HepG2 (cell line): ENCODE data around the gene ACSL1. TPM values are rescaled to one million over a fixed set of nuclear protein-coding genes. Genes with fewer than 3 reads are reported as not detected.

Source experiments
- ARID2 ChIP-seq: sonication (generic); formaldehyde crosslinking; IDR thresholded peaks from 2 replicates; pipeline ENCODE4 v1.8.1; 2022; ENCODE audit warnings: mild to moderate bottlenecking, missing genetic modification reagents, borderline replicate concordance
- HDAC2 ChIP-seq: sonication (generic); formaldehyde crosslinking; IDR thresholded peaks from 2 replicates; pipeline ENCODE4 v1.4.0; 2020; ENCODE audit warnings: missing genetic modification reagents
- NR3C1 ChIP-seq: sonication (generic); formaldehyde crosslinking; IDR thresholded peaks from 2 replicates; pipeline ENCODE4 v1.4.0; 2020; ENCODE audit warnings: missing genetic modification reagents
- SP2 ChIP-seq: sonication (generic); formaldehyde crosslinking; IDR thresholded peaks from 2 replicates; pipeline ENCODE4 v1.5.1; 2020; ENCODE audit warnings: mild to moderate bottlenecking, missing genetic modification reagents
- YY1 ChIP-seq: IDR thresholded peaks from 2 replicates; pipeline ENCODE4 v1.6.1; 2011; ENCODE audit warnings: low read length, low read depth, moderate library complexity, mild to moderate bottlenecking; ENCODE audit not compliant: insufficient read depth, insufficient replicate concordance
- ZNF101 ChIP-seq: sonication (generic); formaldehyde crosslinking; IDR thresholded peaks from 2 replicates; pipeline ENCODE4 v1.4.0; 2020; ENCODE audit warnings: mild to moderate bottlenecking, low read depth, missing genetic modification reagents, borderline replicate concordance
- ZNF569 ChIP-seq: sonication (generic); formaldehyde crosslinking; IDR thresholded peaks from 2 replicates; pipeline ENCODE4 v1.5.0; 2020; ENCODE audit warnings: mild to moderate bottlenecking, missing genetic modification reagents, moderate library complexity, borderline replicate concordance
- ZNF737 ChIP-seq: sonication (generic); formaldehyde crosslinking; IDR thresholded peaks from 2 replicates; pipeline ENCODE4 v1.5.0; 2020; ENCODE audit warnings: missing genetic modification reagents, mild to moderate bottlenecking, borderline replicate concordance
- ZNF777 ChIP-seq: sonication (generic); formaldehyde crosslinking; IDR thresholded peaks from 2 replicates; pipeline ENCODE4 v1.4.0; 2020; ENCODE audit warnings: missing genetic modification reagents
- polyA plus RNA-seq, 8 experiments: library from polyadenylated mRNA; depleted of rRNA in 3 of 8; stranded (reverse) in 7 of 8; unstranded in 1 of 8; fragments of >200 nt; fragmentation: Illumina TruSeq in 4 of 8; extraction: Trizol in 4 of 8; gene quantifications; 2 replicates each; pipeline versions ENCODE4 v1.2.1 to v1.2.3, GENCODE V29; 2011 to 2016; ENCODE audit warnings: low read depth in 4 of 8, missing spikeins in 1 of 8, mixed read lengths in 1 of 8; ENCODE audit not compliant: insufficient read depth in 1 of 8
- total RNA-seq, 5 experiments: library from RNA; depleted of rRNA; stranded (reverse); fragments of >200 nt; fragmentation: Illumina TruSeq; extraction: Trizol; gene quantifications; 2 replicates each; pipeline ENCODE4 v1.2.3, GENCODE V29; 2016; ENCODE audit warnings: low read depth in 1 of 5
- TF ChIP-seq, protein P1 (sequence below): sonication (generic); formaldehyde crosslinking; IDR thresholded peaks from 2 replicates; pipeline ENCODE4 v1.8.0; 2022; ENCODE audit warnings: mild to moderate bottlenecking, missing genetic modification reagents
- TF ChIP-seq, protein P2 (sequence below): sonication (generic); formaldehyde crosslinking; IDR thresholded peaks from 2 replicates; pipeline ENCODE4 v1.9.0; 2021; ENCODE audit warnings: missing genetic modification reagents, borderline replicate concordance
- TF ChIP-seq, protein P3 (sequence below): sonication (generic); formaldehyde crosslinking; IDR thresholded peaks from 2 replicates; pipeline ENCODE4 v1.5.0; 2020; ENCODE audit warnings: missing genetic modification reagents
- TF ChIP-seq, protein P4 (sequence below): sonication (generic); formaldehyde crosslinking; IDR thresholded peaks from 2 replicates; pipeline ENCODE4 v1.8.1; 2022; ENCODE audit warnings: low read depth, mild to moderate bottlenecking, missing genetic modification reagents
- TF ChIP-seq, protein P5 (sequence below): sonication (generic); formaldehyde crosslinking; IDR thresholded peaks from 2 replicates; pipeline ENCODE4 v1.4.0; 2020; ENCODE audit warnings: missing genetic modification reagents

ACSL1 gene
- total and polyA plus RNA-seq, 2 of the 13 experiments (the other 11 are each of a cell fraction or from before 2014, with no cell fraction given): 10.0 to 29.8 TPM

- TF ChIP-seq SP2 (CRISPR knock-in tag) (no peak), YY1 (no peak), NR3C1 (CRISPR knock-in tag) (no peak), HDAC2 (CRISPR knock-in tag) (peak; percentile 84), ARID2 (CRISPR knock-in tag) (no peak), ZNF777 (CRISPR knock-in tag) (0 out of 2 replicates have a peak, but pooled peaks have one; percentile 28), ZNF737 (CRISPR knock-in tag) (no peak), ZNF101 (CRISPR knock-in tag) (no peak), ZNF569 (CRISPR knock-in tag) (no peak)
- TF ChIP-seq, protein P1, sequence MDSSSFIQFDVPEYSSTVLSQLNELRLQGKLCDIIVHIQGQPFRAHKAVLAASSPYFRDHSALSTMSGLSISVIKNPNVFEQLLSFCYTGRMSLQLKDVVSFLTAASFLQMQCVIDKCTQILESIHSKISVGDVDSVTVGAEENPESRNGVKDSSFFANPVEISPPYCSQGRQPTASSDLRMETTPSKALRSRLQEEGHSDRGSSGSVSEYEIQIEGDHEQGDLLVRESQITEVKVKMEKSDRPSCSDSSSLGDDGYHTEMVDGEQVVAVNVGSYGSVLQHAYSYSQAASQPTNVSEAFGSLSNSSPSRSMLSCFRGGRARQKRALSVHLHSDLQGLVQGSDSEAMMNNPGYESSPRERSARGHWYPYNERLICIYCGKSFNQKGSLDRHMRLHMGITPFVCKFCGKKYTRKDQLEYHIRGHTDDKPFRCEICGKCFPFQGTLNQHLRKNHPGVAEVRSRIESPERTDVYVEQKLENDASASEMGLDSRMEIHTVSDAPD (CRISPR knock-in tag): no peak; the same call in 1 of the 2 replicates
- TF ChIP-seq, protein P2, sequence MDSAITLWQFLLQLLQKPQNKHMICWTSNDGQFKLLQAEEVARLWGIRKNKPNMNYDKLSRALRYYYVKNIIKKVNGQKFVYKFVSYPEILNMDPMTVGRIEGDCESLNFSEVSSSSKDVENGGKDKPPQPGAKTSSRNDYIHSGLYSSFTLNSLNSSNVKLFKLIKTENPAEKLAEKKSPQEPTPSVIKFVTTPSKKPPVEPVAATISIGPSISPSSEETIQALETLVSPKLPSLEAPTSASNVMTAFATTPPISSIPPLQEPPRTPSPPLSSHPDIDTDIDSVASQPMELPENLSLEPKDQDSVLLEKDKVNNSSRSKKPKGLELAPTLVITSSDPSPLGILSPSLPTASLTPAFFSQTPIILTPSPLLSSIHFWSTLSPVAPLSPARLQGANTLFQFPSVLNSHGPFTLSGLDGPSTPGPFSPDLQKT: no peak
- TF ChIP-seq, protein P3, sequence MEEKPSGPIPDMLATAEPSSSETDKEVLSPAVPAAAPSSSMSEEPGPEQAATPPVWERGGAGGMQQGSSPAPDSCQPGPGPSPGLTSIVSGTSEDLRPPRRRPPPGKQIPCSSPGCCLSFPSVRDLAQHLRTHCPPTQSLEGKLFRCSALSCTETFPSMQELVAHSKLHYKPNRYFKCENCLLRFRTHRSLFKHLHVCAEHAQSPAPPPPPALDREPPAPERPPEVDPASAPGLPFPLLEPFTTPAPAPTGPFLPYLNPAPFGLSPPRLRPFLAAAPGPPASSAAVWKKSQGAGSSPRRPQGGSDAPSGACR (CRISPR knock-in tag): no peak
- TF ChIP-seq, protein P4, sequence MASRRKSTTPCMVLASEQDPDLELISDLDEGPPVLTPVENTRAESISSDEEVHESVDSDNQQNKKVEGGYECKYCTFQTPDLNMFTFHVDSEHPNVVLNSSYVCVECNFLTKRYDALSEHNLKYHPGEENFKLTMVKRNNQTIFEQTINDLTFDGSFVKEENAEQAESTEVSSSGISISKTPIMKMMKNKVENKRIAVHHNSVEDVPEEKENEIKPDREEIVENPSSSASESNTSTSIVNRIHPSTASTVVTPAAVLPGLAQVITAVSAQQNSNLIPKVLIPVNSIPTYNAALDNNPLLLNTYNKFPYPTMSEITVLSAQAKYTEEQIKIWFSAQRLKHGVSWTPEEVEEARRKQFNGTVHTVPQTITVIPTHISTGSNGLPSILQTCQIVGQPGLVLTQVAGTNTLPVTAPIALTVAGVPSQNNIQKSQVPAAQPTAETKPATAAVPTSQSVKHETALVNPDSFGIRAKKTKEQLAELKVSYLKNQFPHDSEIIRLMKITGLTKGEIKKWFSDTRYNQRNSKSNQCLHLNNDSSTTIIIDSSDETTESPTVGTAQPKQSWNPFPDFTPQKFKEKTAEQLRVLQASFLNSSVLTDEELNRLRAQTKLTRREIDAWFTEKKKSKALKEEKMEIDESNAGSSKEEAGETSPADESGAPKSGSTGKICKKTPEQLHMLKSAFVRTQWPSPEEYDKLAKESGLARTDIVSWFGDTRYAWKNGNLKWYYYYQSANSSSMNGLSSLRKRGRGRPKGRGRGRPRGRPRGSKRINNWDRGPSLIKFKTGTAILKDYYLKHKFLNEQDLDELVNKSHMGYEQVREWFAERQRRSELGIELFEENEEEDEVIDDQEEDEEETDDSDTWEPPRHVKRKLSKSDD (CRISPR knock-in tag): peak; percentile 88
- TF ChIP-seq, protein P5, sequence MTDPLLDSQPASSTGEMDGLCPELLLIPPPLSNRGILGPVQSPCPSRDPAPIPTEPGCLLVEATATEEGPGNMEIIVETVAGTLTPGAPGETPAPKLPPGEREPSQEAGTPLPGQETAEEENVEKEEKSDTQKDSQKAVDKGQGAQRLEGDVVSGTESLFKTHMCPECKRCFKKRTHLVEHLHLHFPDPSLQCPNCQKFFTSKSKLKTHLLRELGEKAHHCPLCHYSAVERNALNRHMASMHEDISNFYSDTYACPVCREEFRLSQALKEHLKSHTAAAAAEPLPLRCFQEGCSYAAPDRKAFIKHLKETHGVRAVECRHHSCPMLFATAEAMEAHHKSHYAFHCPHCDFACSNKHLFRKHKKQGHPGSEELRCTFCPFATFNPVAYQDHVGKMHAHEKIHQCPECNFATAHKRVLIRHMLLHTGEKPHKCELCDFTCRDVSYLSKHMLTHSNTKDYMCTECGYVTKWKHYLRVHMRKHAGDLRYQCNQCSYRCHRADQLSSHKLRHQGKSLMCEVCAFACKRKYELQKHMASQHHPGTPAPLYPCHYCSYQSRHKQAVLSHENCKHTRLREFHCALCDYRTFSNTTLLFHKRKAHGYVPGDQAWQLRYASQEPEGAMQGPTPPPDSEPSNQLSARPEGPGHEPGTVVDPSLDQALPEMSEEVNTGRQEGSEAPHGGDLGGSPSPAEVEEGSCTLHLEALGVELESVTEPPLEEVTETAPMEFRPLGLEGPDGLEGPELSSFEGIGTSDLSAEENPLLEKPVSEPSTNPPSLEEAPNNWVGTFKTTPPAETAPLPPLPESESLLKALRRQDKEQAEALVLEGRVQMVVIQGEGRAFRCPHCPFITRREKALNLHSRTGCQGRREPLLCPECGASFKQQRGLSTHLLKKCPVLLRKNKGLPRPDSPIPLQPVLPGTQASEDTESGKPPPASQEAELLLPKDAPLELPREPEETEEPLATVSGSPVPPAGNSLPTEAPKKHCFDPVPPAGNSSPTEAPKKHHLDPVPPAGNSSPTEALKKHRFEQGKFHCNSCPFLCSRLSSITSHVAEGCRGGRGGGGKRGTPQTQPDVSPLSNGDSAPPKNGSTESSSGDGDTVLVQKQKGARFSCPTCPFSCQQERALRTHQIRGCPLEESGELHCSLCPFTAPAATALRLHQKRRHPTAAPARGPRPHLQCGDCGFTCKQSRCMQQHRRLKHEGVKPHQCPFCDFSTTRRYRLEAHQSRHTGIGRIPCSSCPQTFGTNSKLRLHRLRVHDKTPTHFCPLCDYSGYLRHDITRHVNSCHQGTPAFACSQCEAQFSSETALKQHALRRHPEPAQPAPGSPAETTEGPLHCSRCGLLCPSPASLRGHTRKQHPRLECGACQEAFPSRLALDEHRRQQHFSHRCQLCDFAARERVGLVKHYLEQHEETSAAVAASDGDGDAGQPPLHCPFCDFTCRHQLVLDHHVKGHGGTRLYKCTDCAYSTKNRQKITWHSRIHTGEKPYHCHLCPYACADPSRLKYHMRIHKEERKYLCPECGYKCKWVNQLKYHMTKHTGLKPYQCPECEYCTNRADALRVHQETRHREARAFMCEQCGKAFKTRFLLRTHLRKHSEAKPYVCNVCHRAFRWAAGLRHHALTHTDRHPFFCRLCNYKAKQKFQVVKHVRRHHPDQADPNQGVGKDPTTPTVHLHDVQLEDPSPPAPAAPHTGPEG (CRISPR knock-in tag): no peak
Observed at GRCh38 chr4:184838249-184839074, 12.7 kb upstream of the ACSL1 start (continued).
